Spleen (tissue), 11 donors: ENCODE data around the gene LRP11. TPM values are rescaled to one million over a fixed set of nuclear protein-coding genes. Genes with fewer than 3 reads are reported as not detected.

Experiments used
- DNase-seq: peaks from one replicate; pipeline ENCODE4 v3.0.0-alpha.2; 2020
- H3K27ac ChIP-seq, 8 donors: fragments of 200-600 bp; sonication (generic) in 7 of 8; 1 replicate in 4 of 8; 2 replicates in 4 of 8; pipeline versions ENCODE4 v1.5.0 to v1.8.0; 2016 to 2021; ENCODE audit warnings: inconsistent platforms in 4 of 8, mild to moderate bottlenecking in 4 of 8, moderate library complexity in 1 of 8
- H3K27me3 ChIP-seq, 7 donors: fragments of 200-600 bp; sonication (generic) in 6 of 7; replicated peaks in 1 of 7; 1 replicate in 4 of 7; 2 replicates in 3 of 7; pipeline versions ENCODE4 v1.5.0 to v1.8.0; 2016 to 2021; ENCODE audit warnings: inconsistent platforms in 3 of 7, mild to moderate bottlenecking in 1 of 7
- H3K36me3 ChIP-seq, 6 donors: fragments of 200-600 bp; sonication (generic) in 5 of 6; 1 replicate in 4 of 6; 2 replicates in 2 of 6; pipeline versions ENCODE4 v1.5.0 to v1.8.0; 2016 to 2021; ENCODE audit warnings: inconsistent platforms in 2 of 6
- H3K4me1 ChIP-seq, 6 donors: fragments of 200-600 bp; sonication (generic) in 5 of 6; 1 replicate in 3 of 6; 2 replicates in 3 of 6; pipeline versions ENCODE4 v1.5.0 to v1.8.0; 2016 to 2021; ENCODE audit warnings: inconsistent platforms in 3 of 6
- H3K4me3 ChIP-seq, 8 donors: fragments of 200-600 bp; sonication (generic) in 7 of 8; 1 replicate in 4 of 8; 2 replicates in 4 of 8; pipeline versions ENCODE4 v1.5.0 to v1.8.0; 2016 to 2021; ENCODE audit warnings: inconsistent platforms in 4 of 8, mild to moderate bottlenecking in 4 of 8, moderate library complexity in 2 of 8
- H3K9me3 ChIP-seq, 8 donors: fragments of 200-600 bp; sonication (generic) in 7 of 8; 1 replicate in 4 of 8; 2 replicates in 4 of 8; pipeline versions ENCODE4 v1.5.0 to v1.8.0; 2016 to 2021; ENCODE audit warnings: inconsistent platforms in 4 of 8
- POLR2A ChIP-seq, 3 donors: fragments of 450-650 bp; IDR thresholded peaks; one replicate each; pipeline ENCODE4 v1.5.1; 2017; ENCODE audit warnings: antibody characterized with exemption in 3 of 3, mild to moderate bottlenecking in 1 of 3
- POLR2AphosphoS5 ChIP-seq, 3 donors: sonication (generic); formaldehyde crosslinking; IDR thresholded peaks; one replicate each; pipeline ENCODE4 v1.5.1; 2017; ENCODE audit warnings: antibody characterized with exemption in 3 of 3
- WGBS, 5 donors: extraction: QIAGEN DNeasy Blood & Tissue Kit in 3 of 5; methylation state at CpG; one replicate each; pipeline versions ENCODE4 v1.1.5 to v1.1.7; 2013 to 2018; 5-methylcytosine and 5-hydroxymethylcytosine counted together
- intact Hi-C: fragments of 100-400 bp; cut with DNase I; formaldehyde crosslinking; loops from one replicate; pipeline ENCODE4 v1.15.0; 2023; ENCODE audit warnings: low total_unique reads
- polyA plus RNA-seq, 3 donors: library from polyadenylated mRNA; stranded (reverse); fragments of 200-250 nt; gene quantifications; one replicate each; pipeline ENCODE4 v1.2.1, GENCODE V29; 2013
- total RNA-seq, 7 donors: library from RNA; depleted of rRNA in 3 of 7; stranded (reverse); fragments of >200 nt in 3 of 7; fragmentation: NEBNext Ultra II Directional in 4 of 7; extraction: Animal tissue kit (Norgen Biotek cat#: 25700) in 4 of 7; gene quantifications; one replicate each; pipeline versions ENCODE4 v1.1.0 to v1.2.1, GENCODE V29; 2016 to 2021
- TF ChIP-seq, protein P1 (sequence below), 11 experiments: fragments of 200-600 bp in 7 of 11; fragments of 450-650 bp in 4 of 11; sonication (generic) in 4 of 11; IDR thresholded peaks in 8 of 11; conservative IDR thresholded peaks in 3 of 11; 1 replicate in 7 of 11; 2 replicates in 4 of 11; pipeline versions ENCODE4 v1.4.0 to v1.8.0; 2016 to 2021; ENCODE audit warnings: antibody characterized with exemption in 11 of 11, inconsistent platforms in 4 of 11, mild to moderate bottlenecking in 1 of 11
- donor health status: healthy with polysubstance abuse.
- donor health status: DM: no; HTN: no; CAD: no; lungs with moderate emphysema.
- donor health status: DM: no; HTN: no; CAD: no.
- donor health status: Bipolar disorder and iron deficiency.
- donor health status: healthy.
- donor health status: DM: no; HTN: no; CAD: no.
- donor health status: DM: yes; HTN: yes; CAD: no.

Gene LRP11
- total and polyA plus RNA-seq, 10 donors, result 0.65 to 15.0 (median 7.1) TPM

DNA sequence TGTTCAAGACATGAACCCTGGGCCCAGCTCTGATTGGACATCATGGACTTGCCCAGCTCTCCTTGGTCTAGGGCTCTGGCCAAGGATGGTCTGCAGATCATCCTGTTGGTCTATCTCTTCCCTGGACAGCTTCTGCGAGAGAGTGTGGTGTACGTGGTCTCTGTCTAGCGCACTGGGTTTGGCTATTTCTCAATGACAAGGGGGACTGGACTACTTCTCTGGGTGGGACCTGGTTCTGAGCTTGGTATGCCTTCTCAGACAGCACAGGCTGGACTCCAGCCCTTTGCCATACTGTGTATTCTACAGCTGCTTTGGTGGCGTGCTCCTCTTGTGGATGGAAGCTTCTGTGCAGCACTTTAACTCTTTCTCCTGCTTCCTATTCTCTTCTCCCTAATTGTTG lies 42.2 kb upstream of the LRP11 start:
- 91 to 98% (median 96%) methylated on average over 4 of the region's 4 CpGs for WGBS, 5 donors
- Histone ChIP-seq H3K9me3 (peaks cover 0 to 24% (median 17%) of the 10 kb centered on the region in 8 donors), H3K27ac (no peak overlapping the region), H3K4me1 (peaks cover 0 to 10% (median 0%) of the 10 kb centered on the region in 6 donors), H3K27me3 (peaks cover 0 to 16% (median 0%) of the 10 kb centered on the region in 7 donors), H3K4me3 (no peak overlapping the region), H3K36me3 (no peaks in the 10 kb centered on the region)
- TF ChIP-seq, protein P1, sequence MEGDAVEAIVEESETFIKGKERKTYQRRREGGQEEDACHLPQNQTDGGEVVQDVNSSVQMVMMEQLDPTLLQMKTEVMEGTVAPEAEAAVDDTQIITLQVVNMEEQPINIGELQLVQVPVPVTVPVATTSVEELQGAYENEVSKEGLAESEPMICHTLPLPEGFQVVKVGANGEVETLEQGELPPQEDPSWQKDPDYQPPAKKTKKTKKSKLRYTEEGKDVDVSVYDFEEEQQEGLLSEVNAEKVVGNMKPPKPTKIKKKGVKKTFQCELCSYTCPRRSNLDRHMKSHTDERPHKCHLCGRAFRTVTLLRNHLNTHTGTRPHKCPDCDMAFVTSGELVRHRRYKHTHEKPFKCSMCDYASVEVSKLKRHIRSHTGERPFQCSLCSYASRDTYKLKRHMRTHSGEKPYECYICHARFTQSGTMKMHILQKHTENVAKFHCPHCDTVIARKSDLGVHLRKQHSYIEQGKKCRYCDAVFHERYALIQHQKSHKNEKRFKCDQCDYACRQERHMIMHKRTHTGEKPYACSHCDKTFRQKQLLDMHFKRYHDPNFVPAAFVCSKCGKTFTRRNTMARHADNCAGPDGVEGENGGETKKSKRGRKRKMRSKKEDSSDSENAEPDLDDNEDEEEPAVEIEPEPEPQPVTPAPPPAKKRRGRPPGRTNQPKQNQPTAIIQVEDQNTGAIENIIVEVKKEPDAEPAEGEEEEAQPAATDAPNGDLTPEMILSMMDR (IDR thresholded peaks at IDR 0.05 in 8 of 11, conservative IDR thresholded peaks at IDR 0.05 in 3 of 11), result no peak
- TF ChIP-seq POLR2AphosphoS5 (IDR thresholded peaks at IDR 0.05) (no peak), POLR2A (IDR thresholded peaks at IDR 0.05) (no peak)
- no peak for DNase-seq
- intact Hi-C loops, result no loop called here

DNA sequence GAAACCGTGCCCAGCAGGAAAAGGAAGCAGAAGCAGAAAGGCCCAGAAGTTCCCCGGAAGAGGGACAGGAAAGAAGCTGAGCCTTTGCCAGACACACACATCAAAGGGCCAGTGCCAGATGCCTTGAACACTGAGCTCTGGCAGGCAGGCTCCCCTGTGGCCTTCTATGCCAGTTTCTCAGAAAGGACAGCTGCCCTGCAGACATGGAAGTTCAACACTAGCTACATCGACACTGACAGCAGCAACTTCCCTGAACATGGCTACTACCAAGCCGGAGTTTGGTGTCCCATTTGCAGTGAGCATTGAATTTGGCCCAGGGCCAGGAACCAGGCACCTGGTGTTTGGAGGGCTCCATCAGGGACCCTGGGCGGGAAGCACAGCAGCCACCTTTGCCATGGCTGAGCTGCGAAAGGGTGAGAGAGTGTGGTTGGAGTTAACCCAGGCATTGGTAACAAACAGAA lies 41.8 kb upstream of the LRP11 start:
- no peak overlapping the region for H3K4me3 ChIP-seq
- peaks cover 0 to 15% (median 0%) of the 10 kb centered on the region in 7 donors for H3K27me3 ChIP-seq
- DNase-seq, result peak; percentile 49
- peaks cover 0 to 10% (median 0%) of the 10 kb centered on the region in 6 donors for H3K4me1 ChIP-seq
- intact Hi-C loops, result no loop called here
- no peak overlapping the region for H3K27ac ChIP-seq
- TF ChIP-seq POLR2A (IDR thresholded peaks at IDR 0.05), result no peak
- TF ChIP-seq, protein P1 (IDR thresholded peaks at IDR 0.05 in 8 of 11, conservative IDR thresholded peaks at IDR 0.05 in 3 of 11), result no peak
- peak in 2 of 3 donors; percentile 39 to 44 for TF ChIP-seq POLR2AphosphoS5 (IDR thresholded peaks at IDR 0.05)
- H3K36me3 ChIP-seq, result no peaks in the 10 kb centered on the region
- H3K9me3 ChIP-seq, result peaks cover 0 to 24% (median 17%) of the 10 kb centered on the region in 8 donors
- WGBS, 5 donors, result 68 to 77% (median 72%) methylated on average over 5 to 6 of the region's 6 CpGs

DNA sequence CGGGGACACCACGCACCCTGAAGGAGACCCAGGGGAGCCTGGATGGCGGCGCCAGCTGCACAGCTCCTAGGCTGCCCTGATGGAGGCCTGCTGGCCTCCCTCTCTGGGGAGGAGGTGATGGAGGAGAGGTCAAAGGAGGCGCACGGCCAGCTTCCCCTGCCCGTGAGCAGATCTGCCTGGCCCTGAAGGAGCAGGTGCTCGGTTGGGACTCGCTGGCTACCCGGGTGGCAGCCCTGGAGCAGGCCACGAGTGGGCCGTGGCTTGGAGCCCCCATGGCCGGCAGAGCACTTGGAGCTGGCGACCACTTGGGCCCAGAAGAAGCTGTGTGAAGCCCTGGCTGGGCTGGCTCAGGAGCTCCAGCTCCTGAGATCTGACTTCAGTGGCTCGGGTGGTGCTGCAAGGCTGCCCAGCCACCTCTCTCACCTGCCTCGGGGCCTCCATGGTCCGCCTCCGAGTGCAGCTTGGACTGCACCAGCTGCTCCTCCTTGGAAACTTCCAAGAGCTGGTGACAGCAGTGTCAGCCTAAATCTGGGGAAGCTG lies 41.3 kb upstream of the LRP11 start:
- Histone ChIP-seq H3K9me3 (peaks cover 0 to 24% (median 17%) of the 10 kb centered on the region in 8 donors), H3K27ac (no peak overlapping the region), H3K4me3 (no peak overlapping the region), H3K36me3 (no peaks in the 10 kb centered on the region), H3K4me1 (peaks cover 0 to 10% (median 0%) of the 10 kb centered on the region in 6 donors), H3K27me3 (peaks cover 0 to 10% (median 0%) of the 10 kb centered on the region in 7 donors)
- intact Hi-C loops, result no loop called here
- WGBS, 5 donors, result 78 to 92% (median 89%) methylated on average over 14 to 18 of the region's 18 CpGs
- peak; percentile 66 for DNase-seq
- TF ChIP-seq POLR2A (IDR thresholded peaks at IDR 0.05) (no peak), POLR2AphosphoS5 (IDR thresholded peaks at IDR 0.05) (no peak)
- TF ChIP-seq, protein P1 (IDR thresholded peaks at IDR 0.05 in 8 of 11, conservative IDR thresholded peaks at IDR 0.05 in 3 of 11), result no peak

DNA sequence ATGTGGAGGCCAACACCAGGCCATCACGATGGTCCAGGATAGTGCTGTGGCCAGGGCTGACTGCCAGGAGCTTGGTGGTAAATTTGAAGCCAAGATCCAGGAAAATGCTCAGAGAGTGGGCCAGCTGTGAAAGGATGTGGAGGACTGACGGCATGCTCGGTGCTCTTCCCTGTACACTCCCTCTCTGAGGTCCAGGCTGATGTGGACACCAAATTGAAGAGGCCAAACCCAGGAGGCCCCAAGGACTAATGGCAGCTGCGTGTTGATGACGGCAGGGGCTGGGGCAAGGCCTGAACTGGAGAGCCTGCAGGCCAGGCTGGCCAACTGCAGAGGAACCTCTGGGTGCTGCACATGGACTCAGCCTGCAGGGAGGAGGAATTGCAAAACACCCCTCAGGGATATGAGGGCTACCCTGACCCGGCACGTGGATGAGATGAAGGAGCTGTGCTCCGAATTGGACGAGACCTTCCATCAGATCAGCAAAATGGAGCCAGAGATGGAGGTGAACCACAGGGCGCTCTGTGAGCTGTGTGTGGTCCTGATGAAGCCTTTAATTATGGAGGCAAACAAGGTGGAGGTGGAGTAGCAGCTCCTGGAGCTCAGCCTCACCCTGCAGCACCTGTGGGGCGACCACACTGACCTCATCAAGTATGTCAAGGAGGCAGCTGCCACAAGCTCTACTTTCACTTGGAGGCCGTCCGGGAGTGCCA lies 40.7 kb upstream of the LRP11 start:
- WGBS, 5 donors, result 74 to 92% (median 90%) methylated on average over 11 to 13 of the region's 13 CpGs
- intact Hi-C loops, result no loop called here
- Histone ChIP-seq H3K4me1 (peaks cover 0 to 10% (median 0%) of the 10 kb centered on the region in 6 donors), H3K4me3 (no peak overlapping the region), H3K27me3 (peaks cover 0 to 3% (median 0%) of the 10 kb centered on the region in 7 donors), H3K9me3 (peaks cover 0 to 24% (median 17%) of the 10 kb centered on the region in 8 donors), H3K27ac (no peak overlapping the region), H3K36me3 (no peaks in the 10 kb centered on the region)
- peak; percentile 59 for DNase-seq
- TF ChIP-seq, protein P1 (IDR thresholded peaks at IDR 0.05 in 8 of 11, conservative IDR thresholded peaks at IDR 0.05 in 3 of 11), result no peak
- TF ChIP-seq POLR2AphosphoS5 (IDR thresholded peaks at IDR 0.05), result no peak
- TF ChIP-seq POLR2A (IDR thresholded peaks at IDR 0.05), result no peak
